Astrocyte of the hippocampus (primary cell): ENCODE data around the gene KCTD5.
"Not testable (repeated sequence)": the region's sequence is repeated elsewhere in the genome, so short reads cannot be mapped to it uniquely, and the experiment has no call there.

Source experiments
- DNase-seq: peaks from one replicate; pipeline ENCODE4 v3.0.0; 2011; ENCODE audit warnings: low read depth, low spot score

The KCTD5 gene

GRCh38 chr16:2673066-2673999 lies 9.0 kb upstream of the KCTD5 start:
- peak; percentile 98 for DNase-seq

GRCh38 chr16:2675021-2675420 lies 7.3 kb upstream of the KCTD5 start:
- DNase-seq: no peak

- DNase-seq: no peak
Observed at GRCh38 chr16:2675714-2676113, 6.6 kb upstream of the KCTD5 start.

GRCh38 chr16:2676937-2677336 lies 5.4 kb upstream of the KCTD5 start:
- not testable (repeated sequence) for DNase-seq

GRCh38 chr16:2678206-2678965 lies 3.9 kb upstream of the KCTD5 start:
- DNase-seq: not testable (repeated sequence)

GRCh38 chr16:2679902-2680301 lies 2.4 kb upstream of the KCTD5 start:
- not testable (repeated sequence) for DNase-seq

GRCh38 chr16:2680360-2680759 lies 2.0 kb upstream of the KCTD5 start:
- not testable (repeated sequence) for DNase-seq

- DNase-seq: not testable (repeated sequence)
Observed at GRCh38 chr16:2683041-2683440, 718 bp downstream of the KCTD5 start.

GRCh38 chr16:2686075-2686474 lies 3.8 kb downstream of the KCTD5 start:
- not testable (repeated sequence) for DNase-seq

GRCh38 chr16:2686912-2687507 lies 4.7 kb downstream of the KCTD5 start:
- no peak for DNase-seq

- no peak for DNase-seq
Observed at GRCh38 chr16:2687531-2688308, 5.4 kb downstream of the KCTD5 start.

- DNase-seq: not testable (repeated sequence)
Observed at GRCh38 chr16:2689422-2689821, 7.1 kb downstream of the KCTD5 start.

GRCh38 chr16:2689968-2690801 lies 7.9 kb downstream of the KCTD5 start:
- peak; percentile 60 for DNase-seq

GRCh38 chr16:2690852-2691251 lies 8.5 kb downstream of the KCTD5 start:
- no peak for DNase-seq

- DNase-seq: peak; percentile 36
Observed at GRCh38 chr16:2691491-2692248, 9.3 kb downstream of the KCTD5 start.

GRCh38 chr16:2692251-2692947 lies 10.1 kb downstream of the KCTD5 start:
- DNase-seq: peak; percentile 36

GRCh38 chr16:2692948-2693651 lies 10.8 kb downstream of the KCTD5 start:
- peak; percentile 74 for DNase-seq

- DNase-seq: not testable (repeated sequence)
Observed at GRCh38 chr16:2696601-2697250, 14.4 kb downstream of the KCTD5 start.
